Measurements from ENCODE around the gene DLGAP3.
"Not testable (repeated sequence)": the region's sequence is repeated elsewhere in the genome, so short reads cannot be mapped to it uniquely, and the experiment has no call there.

Gene DLGAP3, protein sequence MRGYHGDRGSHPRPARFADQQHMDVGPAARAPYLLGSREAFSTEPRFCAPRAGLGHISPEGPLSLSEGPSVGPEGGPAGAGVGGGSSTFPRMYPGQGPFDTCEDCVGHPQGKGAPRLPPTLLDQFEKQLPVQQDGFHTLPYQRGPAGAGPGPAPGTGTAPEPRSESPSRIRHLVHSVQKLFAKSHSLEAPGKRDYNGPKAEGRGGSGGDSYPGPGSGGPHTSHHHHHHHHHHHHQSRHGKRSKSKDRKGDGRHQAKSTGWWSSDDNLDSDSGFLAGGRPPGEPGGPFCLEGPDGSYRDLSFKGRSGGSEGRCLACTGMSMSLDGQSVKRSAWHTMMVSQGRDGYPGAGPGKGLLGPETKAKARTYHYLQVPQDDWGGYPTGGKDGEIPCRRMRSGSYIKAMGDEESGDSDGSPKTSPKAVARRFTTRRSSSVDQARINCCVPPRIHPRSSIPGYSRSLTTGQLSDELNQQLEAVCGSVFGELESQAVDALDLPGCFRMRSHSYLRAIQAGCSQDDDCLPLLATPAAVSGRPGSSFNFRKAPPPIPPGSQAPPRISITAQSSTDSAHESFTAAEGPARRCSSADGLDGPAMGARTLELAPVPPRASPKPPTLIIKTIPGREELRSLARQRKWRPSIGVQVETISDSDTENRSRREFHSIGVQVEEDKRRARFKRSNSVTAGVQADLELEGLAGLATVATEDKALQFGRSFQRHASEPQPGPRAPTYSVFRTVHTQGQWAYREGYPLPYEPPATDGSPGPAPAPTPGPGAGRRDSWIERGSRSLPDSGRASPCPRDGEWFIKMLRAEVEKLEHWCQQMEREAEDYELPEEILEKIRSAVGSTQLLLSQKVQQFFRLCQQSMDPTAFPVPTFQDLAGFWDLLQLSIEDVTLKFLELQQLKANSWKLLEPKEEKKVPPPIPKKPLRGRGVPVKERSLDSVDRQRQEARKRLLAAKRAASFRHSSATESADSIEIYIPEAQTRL

DNA sequence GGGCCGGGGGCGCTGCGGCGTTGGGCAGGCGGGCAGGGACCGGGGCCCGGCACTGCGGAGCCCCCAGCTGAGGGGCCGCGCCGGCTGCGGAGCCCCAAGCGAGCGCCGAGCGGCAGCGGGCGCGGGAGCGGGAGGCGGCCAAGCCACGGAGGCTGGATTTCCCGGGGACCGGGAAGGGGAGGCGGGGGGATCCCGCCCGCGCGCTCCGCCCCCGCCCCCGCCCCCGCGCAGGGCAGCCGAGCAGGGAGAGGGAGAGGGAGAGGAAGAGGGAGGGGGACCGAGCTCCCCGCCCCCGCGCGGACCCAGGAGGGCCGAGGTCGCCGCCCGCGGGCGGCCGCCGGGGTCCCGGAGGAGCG is at the start of gene DLGAP3:
Gene DLGAP3, minus strand, starts transcription at position 154 of the 356 bp plus-strand sequence. CDS start 24,267 bp downstream, outside the sequence.
- Mint-ChIP-seq H3K4me3 (peak within 1 kb of the TSS; percentile 67), H3K9me3 (no peaks in the 10 kb centered on the region), H3K27ac (peak within 1 kb of the TSS; percentile 48), H3K4me1 (peaks cover 12% of the 10 kb centered on the region), H3K36me3 (no peaks in the 10 kb centered on the region)
- DNase-seq (ENCODE audit: low spot score in 2 of 2): no peak
- ATAC-seq: peak; percentile 4

DNA sequence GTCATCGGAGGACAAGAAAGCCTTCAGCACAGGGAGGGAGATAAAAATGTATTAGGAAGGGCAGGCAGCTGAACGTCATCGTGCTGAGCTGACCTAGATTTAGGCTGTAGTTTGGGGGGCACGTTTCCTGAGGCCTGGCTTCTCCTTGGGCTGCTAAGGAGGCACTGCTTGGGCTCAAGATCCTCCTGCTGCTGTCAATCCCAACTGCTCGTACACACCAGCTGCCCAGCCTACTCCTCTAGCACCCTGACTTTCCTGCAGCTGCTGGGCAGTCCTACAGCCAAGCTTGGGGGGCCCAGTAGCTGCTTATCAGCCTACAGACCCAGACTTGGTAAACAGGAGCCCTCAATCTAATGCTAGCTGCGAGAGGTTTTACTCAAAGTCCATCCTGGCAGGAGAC is 49.5 kb upstream of the DLGAP3 start:
- Mint-ChIP-seq H3K27ac (peak overlapping the region; percentile 69), H3K4me3 (no peak overlapping the region), H3K36me3 (peaks cover 14% of the 10 kb centered on the region), H3K9me3 (no peaks in the 10 kb centered on the region), H3K4me1 (peaks cover 31% of the 10 kb centered on the region)
- no peak for DNase-seq (ENCODE audit: low spot score in 2 of 2)
- no peak for ATAC-seq

DNA sequence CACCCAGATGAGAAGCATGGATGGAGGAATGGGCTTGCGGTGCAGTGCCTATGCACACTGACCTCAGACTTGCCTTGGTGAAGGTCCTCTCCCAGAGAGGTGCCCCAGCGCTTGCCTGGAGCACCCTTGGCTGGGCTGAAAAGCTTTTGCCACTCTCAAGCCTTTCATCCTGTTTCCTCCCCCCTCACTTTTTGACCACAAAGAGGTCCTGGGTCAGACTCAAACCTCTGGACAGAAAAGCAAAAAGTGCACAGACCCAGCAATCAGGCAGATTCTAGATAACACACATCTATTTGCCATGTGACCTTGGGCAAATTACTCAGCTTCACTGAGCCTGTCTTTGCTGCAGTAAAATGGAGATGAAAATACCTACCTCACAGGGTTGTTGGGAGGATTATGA is 48.4 kb upstream of the DLGAP3 start:
- Mint-ChIP-seq H3K4me1 (peaks cover 20% of the 10 kb centered on the region), H3K36me3 (peaks cover 14% of the 10 kb centered on the region), H3K9me3 (no peaks in the 10 kb centered on the region), H3K4me3 (no peak overlapping the region), H3K27ac (peak overlapping the region; percentile 69)
- DNase-seq (ENCODE audit: low spot score in 2 of 2) (no peak), ATAC-seq (no peak)

DNA sequence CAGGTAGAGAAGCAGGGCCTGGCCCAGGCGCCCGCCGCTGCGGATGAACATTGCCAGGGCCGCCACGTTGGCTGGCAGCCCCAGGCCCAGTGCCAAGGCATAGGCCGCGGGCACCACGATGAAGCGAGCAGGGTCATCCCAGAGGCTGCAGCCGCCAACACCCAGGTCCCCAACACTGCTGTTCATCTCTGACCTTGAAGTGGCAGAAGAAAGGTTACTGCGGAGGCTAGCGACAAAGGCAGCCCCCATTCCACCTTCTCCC is 47.7 kb upstream of the DLGAP3 start:
- H3K27ac Mint-ChIP-seq: no peak overlapping the region
- H3K9me3 Mint-ChIP-seq: no peaks in the 10 kb centered on the region
- DNase-seq (ENCODE audit: low spot score in 2 of 2): no peak
- H3K4me3 Mint-ChIP-seq: no peak overlapping the region
- peaks cover 23% of the 10 kb centered on the region for H3K4me1 Mint-ChIP-seq
- ATAC-seq: no peak
- H3K36me3 Mint-ChIP-seq: peaks cover 13% of the 10 kb centered on the region

DNA sequence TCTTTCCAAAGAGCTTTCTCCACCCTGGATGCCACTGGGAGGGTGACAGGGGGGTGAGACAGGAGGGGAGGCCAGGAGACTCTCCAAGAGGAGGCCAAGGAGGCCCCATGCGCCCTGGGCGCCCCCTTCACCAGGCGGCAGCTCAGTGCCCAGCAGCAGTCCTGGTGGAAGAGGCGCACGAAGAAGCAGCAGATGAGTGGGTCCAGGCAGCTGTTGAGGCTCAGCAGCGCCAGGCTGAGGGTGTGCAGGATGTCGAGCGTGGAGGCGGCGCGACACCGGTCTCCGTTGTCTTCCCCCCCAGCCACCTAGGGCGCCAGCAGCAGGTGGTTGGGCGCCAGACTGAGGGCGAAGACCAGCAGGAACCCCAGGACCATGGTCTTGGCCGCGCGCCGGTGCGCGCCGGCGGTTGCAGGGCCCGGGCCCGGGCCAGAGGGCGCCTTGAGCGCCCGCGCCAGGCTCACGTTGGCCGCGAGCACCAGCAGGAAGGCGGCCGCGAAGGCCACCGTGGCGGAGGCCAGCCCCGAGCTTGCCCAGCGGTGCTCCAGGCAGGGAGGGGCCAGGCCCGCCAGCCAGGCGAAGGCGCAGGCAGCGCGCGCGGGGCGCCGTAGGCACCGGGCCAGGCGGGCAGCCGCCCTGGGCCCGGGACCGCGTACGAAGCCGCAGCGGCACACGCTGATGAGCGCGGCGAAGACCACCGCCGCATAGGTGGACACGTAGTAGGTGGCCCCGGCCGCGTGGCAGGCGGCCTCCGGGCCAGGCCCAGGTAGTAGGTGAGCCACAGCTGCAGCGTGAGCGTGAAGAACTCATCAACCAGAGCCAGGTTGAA is 47.1 kb upstream of the DLGAP3 start:
- ATAC-seq: no peak

DNA sequence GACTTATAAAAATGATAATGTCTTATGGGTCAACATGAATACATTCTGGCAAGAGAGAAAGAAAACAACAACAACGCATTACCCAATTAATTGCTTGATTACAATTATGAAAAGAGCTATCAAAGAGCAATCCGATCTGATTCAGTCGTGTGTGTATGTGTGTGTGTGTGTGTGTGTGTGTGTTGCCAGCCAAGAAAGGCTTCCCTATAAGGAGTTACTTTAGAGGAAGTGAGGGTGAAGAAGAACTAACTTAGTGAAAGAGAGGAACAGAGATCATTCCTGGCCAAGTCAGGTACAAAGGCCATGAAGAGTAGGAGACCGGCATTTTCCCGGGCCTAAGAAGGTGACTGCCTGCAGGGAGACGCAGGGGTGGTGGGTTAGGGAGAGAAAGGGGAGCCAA is 46.3 kb upstream of the DLGAP3 start:
- Mint-ChIP-seq H3K4me3 (no peak overlapping the region), H3K27ac (peak overlapping the region; percentile 2), H3K9me3 (no peaks in the 10 kb centered on the region), H3K4me1 (peaks cover 22% of the 10 kb centered on the region), H3K36me3 (peaks cover 5% of the 10 kb centered on the region)
- ATAC-seq (no peak), DNase-seq (ENCODE audit: low spot score in 2 of 2) (no peak)

More for the DNA sequence above, 47.1 kb upstream of the DLGAP3 start:
- Mint-ChIP-seq H3K4me1 (peaks cover 27% of the 10 kb centered on the region), H3K27ac (no peak overlapping the region), H3K36me3 (peaks cover 11% of the 10 kb centered on the region), H3K9me3 (no peaks in the 10 kb centered on the region), H3K4me3 (no peak overlapping the region)
- no peak for DNase-seq (ENCODE audit: low spot score in 2 of 2)

DNA sequence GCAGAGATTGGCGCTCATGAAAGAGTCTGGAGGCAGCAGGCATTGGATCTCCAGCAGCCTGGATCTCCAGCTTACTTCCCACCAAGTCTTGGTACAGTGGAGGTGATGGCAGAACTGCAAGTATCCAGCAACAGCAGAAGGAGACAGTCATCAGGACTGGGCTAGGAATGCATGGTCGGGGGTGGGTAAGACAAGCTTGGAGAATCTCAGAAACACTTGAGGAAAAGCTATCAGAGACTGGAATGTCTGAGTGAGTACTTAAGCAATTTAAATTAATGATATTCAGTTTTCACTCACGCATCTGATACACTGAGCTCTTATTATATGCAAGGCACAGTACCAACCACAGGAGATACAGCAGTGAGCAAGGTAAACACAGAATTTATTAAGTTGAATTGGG is 45.9 kb upstream of the DLGAP3 start:
- Mint-ChIP-seq H3K4me1 (peaks cover 21% of the 10 kb centered on the region), H3K9me3 (no peaks in the 10 kb centered on the region), H3K4me3 (no peak overlapping the region), H3K36me3 (peaks cover 5% of the 10 kb centered on the region), H3K27ac (peak overlapping the region; percentile 2)
- DNase-seq (ENCODE audit: low spot score in 2 of 2) (no peak), ATAC-seq (no peak)

DNA sequence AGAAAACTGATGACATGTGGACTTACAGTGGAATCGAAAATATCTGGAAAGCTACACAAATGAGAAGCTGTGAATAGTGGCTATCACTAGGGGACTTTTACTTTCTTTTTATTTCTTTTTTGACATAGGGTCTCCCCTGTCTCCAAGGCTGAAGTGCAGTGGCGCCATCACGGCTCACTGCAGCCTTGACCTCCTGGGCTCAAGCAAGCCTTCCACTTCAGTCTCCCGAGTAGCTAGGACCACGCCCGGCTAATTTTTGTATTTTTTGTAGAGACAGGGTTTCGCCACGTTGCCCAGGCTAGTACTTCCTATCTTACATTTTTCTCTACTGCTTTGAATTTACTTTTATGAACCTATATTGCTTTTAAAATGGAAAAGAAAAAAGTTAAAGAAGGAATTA is 45.2 kb upstream of the DLGAP3 start:
- DNase-seq (ENCODE audit: low spot score in 2 of 2) (no peak), ATAC-seq (no peak)
- H3K27ac Mint-ChIP-seq: peak overlapping the region; percentile 2
- H3K9me3 Mint-ChIP-seq: no peaks in the 10 kb centered on the region
- peaks cover 21% of the 10 kb centered on the region for H3K4me1 Mint-ChIP-seq
- H3K36me3 Mint-ChIP-seq: peaks cover 5% of the 10 kb centered on the region
- H3K4me3 Mint-ChIP-seq: no peak overlapping the region

DNA sequence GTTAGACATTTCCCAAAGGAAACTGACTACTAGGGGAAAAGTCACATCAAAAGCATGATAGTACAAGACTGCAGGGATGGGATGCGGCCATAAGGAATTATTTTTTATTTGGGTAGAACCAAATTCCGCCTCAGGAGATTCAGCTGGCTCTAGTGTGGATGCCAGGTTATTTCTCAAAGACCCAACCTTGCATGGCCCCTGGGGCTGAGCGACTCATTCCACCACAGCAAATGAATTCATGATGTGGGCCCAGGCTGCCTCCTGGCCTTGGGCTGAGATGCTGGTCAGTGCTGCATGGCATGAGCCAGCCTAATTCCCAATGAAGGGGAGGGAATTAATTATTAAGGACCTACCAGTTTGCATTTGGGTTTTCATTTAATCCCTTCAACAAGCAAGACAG is 43.9 kb upstream of the DLGAP3 start:
- no peak for ATAC-seq
- Mint-ChIP-seq H3K27ac (no peak overlapping the region), H3K9me3 (no peaks in the 10 kb centered on the region)

DNA sequence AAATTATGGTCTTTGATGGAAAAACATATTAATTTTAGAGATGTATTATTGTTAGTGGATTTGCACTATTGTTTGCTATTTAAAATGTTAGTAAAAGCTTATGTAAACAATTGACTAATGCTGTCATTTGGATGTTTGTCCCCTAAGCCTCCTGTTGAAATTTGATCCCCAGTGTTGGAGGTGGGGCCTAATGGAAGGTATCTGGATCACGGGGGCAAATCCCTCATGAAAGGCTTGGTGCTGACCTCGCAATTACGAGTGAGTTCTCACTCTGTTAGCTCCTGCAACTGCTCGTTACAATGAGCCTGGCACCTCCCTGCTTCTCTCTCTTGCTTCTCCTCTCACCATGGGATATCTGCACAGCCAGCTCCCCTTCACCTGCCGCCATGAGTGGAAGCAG is 41.4 kb upstream of the DLGAP3 start:
- H3K27ac Mint-ChIP-seq: peak overlapping the region; percentile 37
- ATAC-seq (no peak), DNase-seq (ENCODE audit: low spot score in 2 of 2) (no peak)
- peaks cover 5% of the 10 kb centered on the region for H3K36me3 Mint-ChIP-seq
- no peak overlapping the region for H3K4me3 Mint-ChIP-seq
- no peaks in the 10 kb centered on the region for H3K9me3 Mint-ChIP-seq
- H3K4me1 Mint-ChIP-seq: peaks cover 10% of the 10 kb centered on the region

More for the DNA sequence above, 43.9 kb upstream of the DLGAP3 start:
- DNase-seq (ENCODE audit: low spot score in 2 of 2): no peak
- no peak overlapping the region for H3K4me3 Mint-ChIP-seq
- peaks cover 5% of the 10 kb centered on the region for H3K36me3 Mint-ChIP-seq
- peaks cover 13% of the 10 kb centered on the region for H3K4me1 Mint-ChIP-seq

DNA sequence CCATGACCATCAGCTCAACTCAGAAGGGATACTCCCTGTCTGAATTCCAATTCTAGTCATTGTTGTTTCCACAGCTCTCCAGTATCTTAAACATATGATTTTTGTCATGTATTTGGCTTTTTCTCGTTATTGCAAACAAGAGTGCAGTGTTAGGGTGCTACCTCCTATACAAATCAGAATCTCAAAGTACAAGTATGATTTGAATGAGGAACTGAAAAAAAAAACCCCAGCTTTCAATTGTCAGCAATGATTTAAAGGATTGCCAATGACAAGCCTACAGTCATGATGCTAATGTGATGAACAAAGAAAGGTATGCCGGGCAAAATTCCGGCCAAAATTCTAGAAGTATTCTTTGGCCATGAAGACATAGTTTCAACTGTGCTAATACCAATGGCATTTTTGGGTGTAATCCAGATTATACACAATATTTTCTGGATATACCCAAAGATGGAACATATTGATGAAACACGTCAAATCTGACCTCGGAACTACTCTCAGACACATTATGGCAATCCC is 40.8 kb upstream of the DLGAP3 start:
- peaks cover 5% of the 10 kb centered on the region for H3K36me3 Mint-ChIP-seq
- no peak for ATAC-seq
- DNase-seq (ENCODE audit: low spot score in 2 of 2): no peak
- no peak overlapping the region for H3K4me3 Mint-ChIP-seq
- no peak overlapping the region for H3K27ac Mint-ChIP-seq
- peaks cover 10% of the 10 kb centered on the region for H3K4me1 Mint-ChIP-seq
- H3K9me3 Mint-ChIP-seq: no peaks in the 10 kb centered on the region

DNA sequence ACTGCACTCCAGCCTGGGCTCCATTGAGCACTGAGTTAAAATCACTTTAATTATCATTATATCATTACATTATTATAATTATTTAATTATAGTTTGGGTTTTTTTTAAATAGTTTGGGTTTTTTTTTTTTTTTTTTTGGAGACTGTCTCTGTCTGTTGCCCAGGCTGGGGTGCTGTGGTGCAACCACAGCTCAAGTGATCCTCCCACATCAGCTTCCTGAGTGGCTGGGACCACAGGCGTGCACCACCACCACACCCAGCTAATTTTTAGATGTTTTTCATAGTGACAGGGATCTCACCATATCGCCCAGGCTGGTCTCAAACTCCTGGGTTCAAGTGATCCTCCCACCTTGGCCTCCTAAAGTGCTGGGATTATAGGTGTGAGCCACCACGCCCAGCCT is 38.8 kb upstream of the DLGAP3 start:
- not testable (repeated sequence) for H3K9me3 Mint-ChIP-seq; H3K4me1 Mint-ChIP-seq; H3K4me3 Mint-ChIP-seq; H3K27ac Mint-ChIP-seq; H3K36me3 Mint-ChIP-seq; DNase-seq (ENCODE audit: low spot score in 2 of 2)
- ATAC-seq: peak; percentile 71

DNA sequence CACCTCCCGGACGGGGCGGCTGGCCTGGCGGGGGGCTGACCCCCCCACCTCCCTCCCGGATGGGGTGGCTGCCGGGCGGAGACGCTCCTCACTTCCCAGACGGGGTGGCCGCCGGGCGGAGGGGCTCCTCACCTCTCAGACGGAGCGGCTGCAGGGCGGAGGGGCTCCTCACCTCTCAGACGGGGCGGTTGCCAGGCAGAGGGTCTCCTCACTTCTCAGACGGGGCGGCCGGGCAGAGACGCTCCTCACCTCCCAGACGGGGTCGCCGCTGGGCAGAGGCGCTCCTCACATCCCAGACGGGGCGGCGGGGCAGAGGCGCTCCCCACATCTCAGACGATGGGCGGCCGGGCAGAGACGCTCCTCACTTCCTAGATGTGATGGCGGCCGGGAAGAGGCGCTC is 38.2 kb upstream of the DLGAP3 start:
- not testable (repeated sequence) for H3K36me3 Mint-ChIP-seq; H3K27ac Mint-ChIP-seq; H3K9me3 Mint-ChIP-seq; ATAC-seq; H3K4me1 Mint-ChIP-seq; H3K4me3 Mint-ChIP-seq; DNase-seq (ENCODE audit: low spot score in 2 of 2)

DNA sequence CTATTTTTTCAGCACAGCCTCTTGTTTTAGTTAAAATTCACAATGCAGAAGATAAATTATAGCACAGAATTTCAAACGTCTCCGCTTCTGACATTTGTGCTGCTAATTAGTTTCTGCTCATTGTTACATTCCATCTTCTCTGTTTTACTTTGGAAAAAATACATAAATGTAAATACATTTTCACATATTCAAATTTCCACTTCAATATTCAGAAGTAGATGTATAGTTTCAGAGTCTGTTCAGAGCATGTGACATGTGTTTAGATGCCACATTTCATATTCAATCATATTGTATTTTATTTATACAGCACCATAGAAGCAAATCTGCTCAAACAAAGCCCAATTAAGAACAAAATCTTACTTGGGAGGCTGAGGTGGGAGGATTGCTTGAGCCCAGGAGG is 36.1 kb upstream of the DLGAP3 start:
- DNase-seq (ENCODE audit: low spot score in 2 of 2): no peak
- Mint-ChIP-seq H3K4me3 (no peak overlapping the region), H3K4me1 (no peaks in the 10 kb centered on the region), H3K36me3 (no peaks in the 10 kb centered on the region), H3K27ac (no peak overlapping the region), H3K9me3 (no peaks in the 10 kb centered on the region)
- ATAC-seq: no peak

DNA sequence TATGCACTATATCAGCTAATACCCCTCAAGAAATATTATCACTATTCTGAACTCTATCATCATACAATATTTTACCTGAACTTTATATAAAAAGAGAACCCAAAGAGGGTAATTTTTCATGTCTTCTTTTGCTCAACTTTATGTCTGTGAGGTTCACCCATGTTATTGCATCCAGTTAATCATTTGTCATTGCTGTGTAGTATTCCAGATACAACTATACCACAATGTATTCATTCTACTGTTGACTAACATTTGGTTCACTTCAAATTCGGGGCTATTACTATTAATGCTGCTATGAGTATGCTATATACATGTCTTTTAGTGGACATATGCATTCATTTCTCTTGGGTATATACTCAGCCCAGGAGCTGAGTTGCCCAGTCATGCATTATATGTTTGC is 21.0 kb upstream of the DLGAP3 start:
- DNase-seq (ENCODE audit: low spot score in 2 of 2) (no peak), ATAC-seq (no peak)
- no peaks in the 10 kb centered on the region for H3K9me3 Mint-ChIP-seq
- no peaks in the 10 kb centered on the region for H3K36me3 Mint-ChIP-seq
- no peak overlapping the region for H3K27ac Mint-ChIP-seq
- H3K4me3 Mint-ChIP-seq: no peak overlapping the region
- H3K4me1 Mint-ChIP-seq: peaks cover 4% of the 10 kb centered on the region

All from stimulated activated effector memory CD8-positive, alpha-beta T cell treated with anti-CD3 and anti-CD28 coated beads, Interleukin-12 subunit alpha, Interleukin-12 subunit beta, amount 100 ng/mL, for 72 hours (primary cell).